Kidney epithelial cell (primary cell): Measurements from ENCODE around the gene ANKRD52. TPM values are rescaled to one million over a fixed set of nuclear protein-coding genes. Genes with fewer than 3 reads are reported as not detected.
"Not testable (repeated sequence)": the region's sequence is repeated elsewhere in the genome, so short reads cannot be mapped to it uniquely, and the experiment has no call there.

Experiments
- DNase-seq: peaks from one replicate; pipeline ENCODE4 v3.0.0-alpha.2; 2010; ENCODE audit warnings: low read depth
- H3K27me3 ChIP-seq: 2 replicates; pipeline ENCODE4 v1.6.0; 2011; ENCODE audit warnings: low read length; ENCODE audit not compliant: control insufficient read depth, insufficient read depth
- H3K36me3 ChIP-seq: 2 replicates; pipeline ENCODE4 v1.5.1; 2011; ENCODE audit warnings: low read length; ENCODE audit not compliant: control insufficient read depth, insufficient read depth
- H3K4me3 ChIP-seq: 2 replicates; pipeline ENCODE4 v1.5.1; 2011; ENCODE audit warnings: low read depth, mild to moderate bottlenecking, control low read depth, low read length
- CTCF ChIP-seq: IDR thresholded peaks from 2 replicates; pipeline ENCODE4 v1.5.1; 2011; ENCODE audit warnings: mild to moderate bottlenecking, moderate library complexity, low read length, control low read depth, inconsistent platforms; ENCODE audit not compliant: insufficient read depth, poor library complexity, severe bottlenecking
- total RNA-seq: library from RNA; depleted of rRNA; stranded (reverse); fragments of >200 nt; gene quantifications from 2 replicates; pipeline ENCODE4 v1.2.3, GENCODE V29; 2015

The ANKRD52 gene
- total RNA-seq, 1 donor from 2014 or later: 38.8 TPM

- no peak overlapping the region for H3K4me3 ChIP-seq
- H3K36me3 ChIP-seq: no peaks in the 10 kb centered on the region
- no peak for TF ChIP-seq CTCF
- H3K27me3 ChIP-seq: no peaks in the 10 kb centered on the region
- DNase-seq: no peak
Observed at GRCh38 chr12:56293795-56294194, 35.6 kb upstream of the ANKRD52 start.

- DNase-seq: no peak
- H3K36me3 ChIP-seq: peaks cover 1% of the 10 kb centered on the region
Observed at GRCh38 chr12:56288705-56289387, 30.7 kb upstream of the ANKRD52 start.

GRCh38 chr12:56286044-56286830, 28.1 kb upstream of the ANKRD52 start:
- DNase-seq: no peak
- TF ChIP-seq CTCF: no peak
- Histone ChIP-seq H3K36me3 (peaks cover 3% of the 10 kb centered on the region), H3K27me3 (no peaks in the 10 kb centered on the region), H3K4me3 (no peak overlapping the region)

More at GRCh38 chr12:56288705-56289387, 30.7 kb upstream of the ANKRD52 start:
- Histone ChIP-seq H3K4me3 (no peak overlapping the region), H3K27me3 (no peaks in the 10 kb centered on the region)
- TF ChIP-seq CTCF: no peak

- not testable (repeated sequence) for H3K4me3 ChIP-seq, H3K36me3 ChIP-seq, DNase-seq, H3K27me3 ChIP-seq
Observed at GRCh38 chr12:56284263-56284662, 26.1 kb upstream of the ANKRD52 start.

- H3K36me3 ChIP-seq: peaks cover 5% of the 10 kb centered on the region
Observed at GRCh38 chr12:56282579-56282978, 24.4 kb upstream of the ANKRD52 start.

More at GRCh38 chr12:56282579-56282978, 24.4 kb upstream of the ANKRD52 start:
- no peak for DNase-seq
- no peak for TF ChIP-seq CTCF
- Histone ChIP-seq H3K27me3 (no peaks in the 10 kb centered on the region), H3K4me3 (no peak overlapping the region)
